RWPE1 (cell line): ENCODE results near the gene PNPLA4.
A peak's percentile ranks its signal among the peaks of the same experiment; 100 is the strongest.

ENCODE experiments used
- CTCF ChIA-PET: fragments of 350-600 bp; sonication (Branson Sonifier 250); formaldehyde crosslinking; extraction: SDS; loops from one replicate; lab custom pipeline; 2021; lab: Yijun Ruan, JAX
- POLR2A ChIA-PET: fragments of 400-600 bp; formaldehyde crosslinking; extraction: SDS; loops from one replicate; lab custom pipeline; 2020; ENCODE audit warnings: antibody characterized with exemption; ENCODE audit not compliant: low non-redundant PET; lab: Yijun Ruan, JAX
- DNase-seq: peaks from one replicate; pipeline ENCODE4 v3.0.0; 2012; ENCODE audit warnings: low spot score
- H3K27ac ChIP-seq: fragments of 450-650 bp; 2 replicates; pipeline ENCODE4 v1.5.1; 2017
- CTCF ChIP-seq: fragments of 450-650 bp; conservative IDR thresholded peaks from 2 replicates; pipeline ENCODE4 v1.5.1; 2017; ENCODE audit warnings: low read depth, mild to moderate bottlenecking

The PNPLA4 gene

GRCh38 chrX:7926914-7927258, 327 bp downstream of the PNPLA4 start:
- peak overlapping the region; percentile 79 for H3K27ac ChIP-seq
- CTCF ChIA-PET, result no interaction called here
- DNase-seq, result no peak
- TF ChIP-seq CTCF, result no peak
- POLR2A ChIA-PET, result no interaction called here

GRCh38 chrX:7926501-7926900, 712 bp downstream of the PNPLA4 start:
- ChIA-PET POLR2A (no interaction called here), CTCF (interaction anchor here (1.0 kb wide), 1 partner anchor 33 kb away, joined by 3 read pairs; no protein-coding TSS in a partner anchor)
- H3K27ac ChIP-seq, result peak overlapping the region; percentile 79
- peak; percentile 8 for DNase-seq
- TF ChIP-seq CTCF, result no peak

- ChIA-PET POLR2A (no interaction called here), CTCF (interaction anchor here (1.0 kb wide), 1 partner anchor 33 kb away, joined by 3 read pairs; no protein-coding TSS in a partner anchor)
- no peak overlapping the region for H3K27ac ChIP-seq
- DNase-seq, result peak; percentile 29
- TF ChIP-seq CTCF, result peak; percentile 74
Measured at GRCh38 chrX:7925867-7926472, 1.2 kb downstream of the PNPLA4 start.

GRCh38 chrX:7921750-7922149, 5.5 kb downstream of the PNPLA4 start:
- POLR2A ChIA-PET, result no interaction called here
- no peak overlapping the region for H3K27ac ChIP-seq
- DNase-seq, result no peak
- CTCF ChIA-PET, result no interaction called here
- no peak for TF ChIP-seq CTCF

- ChIA-PET POLR2A (no interaction called here), CTCF (interaction anchor here (0.6 kb wide), 1 partner anchor 22 kb away, joined by 4 read pairs; no protein-coding TSS in a partner anchor)
- no peak overlapping the region for H3K27ac ChIP-seq
- TF ChIP-seq CTCF, result no peak
- no peak for DNase-seq
Measured at GRCh38 chrX:7908821-7909220, 18.4 kb downstream of the PNPLA4 start.

- POLR2A ChIA-PET, result no interaction called here
- TF ChIP-seq CTCF, result no peak
- CTCF ChIA-PET, result no interaction called here
- no peak for DNase-seq
- no peak overlapping the region for H3K27ac ChIP-seq
Measured at GRCh38 chrX:7904562-7904961, 22.7 kb downstream of the PNPLA4 start.
